ENCODE results near the gene FBF1. TPM values are rescaled to one million over a fixed set of nuclear protein-coding genes. Genes with fewer than 3 reads are reported as not detected.

FBF1 gene
- polyA plus RNA-seq, 1 donor from 2014 or later, result 13.5 TPM

GRCh38 chr17:75885431-75885830, 55.4 kb downstream of the FBF1 start:
- H3K36me3 ChIP-seq (ENCODE audit: insufficient read depth, low read length), result no peaks in the 10 kb centered on the region
- no peaks in the 10 kb centered on the region for H3K9me2 ChIP-seq (ENCODE audit: insufficient read depth, low read length)
- no peaks in the 10 kb centered on the region for H3K79me2 ChIP-seq (replicated peaks; ENCODE audit: insufficient read depth, low read length)
- TF ChIP-seq MXI1 (conservative IDR thresholded peaks at IDR 0.05; ENCODE audit: poor library complexity, severe bottlenecking) (no peak), TAF1 (IDR thresholded peaks at IDR 0.05; ENCODE audit: low read depth) (no peak), POLR2AphosphoS5 (IDR thresholded peaks at IDR 0.05) (no peak), SMC3 (conservative IDR thresholded peaks at IDR 0.05; ENCODE audit: poor library complexity) (no peak), EP300 (conservative IDR thresholded peaks at IDR 0.05; ENCODE audit: poor library complexity, severe bottlenecking) (no peak), REST (IDR thresholded peaks at IDR 0.05; ENCODE audit: borderline replicate concordance) (no peak)
- H2AFZ ChIP-seq (ENCODE audit: low read depth, low read length), result no peak overlapping the region
- H3F3A ChIP-seq (ENCODE audit: insufficient read depth, low read length, poor library complexity, severe bottlenecking), result no peaks in the 10 kb centered on the region
- no peak overlapping the region for H3K9ac ChIP-seq (ENCODE audit: low read length)
- peaks cover 3% of the 10 kb centered on the region for H3K27me3 ChIP-seq (ENCODE audit: insufficient read depth, low read depth, low read length)
- no peaks in the 10 kb centered on the region for H3K9me3 ChIP-seq (ENCODE audit: low read length)
- H3K27ac ChIP-seq (ENCODE audit: low read length), result no peak overlapping the region
- H4K20me1 ChIP-seq (ENCODE audit: insufficient read depth), result no peaks in the 10 kb centered on the region
- no peak overlapping the region for H3K4me2 ChIP-seq (ENCODE audit: low read length)
- no peak overlapping the region for H3K4me3 ChIP-seq (ENCODE audit: low read length)

GRCh38 chr17:75881678-75882454, 59.0 kb downstream of the FBF1 start:
- Histone ChIP-seq H3K27ac (ENCODE audit: low read length) (no peak overlapping the region), H4K20me1 (ENCODE audit: insufficient read depth) (no peaks in the 10 kb centered on the region), H3K9me3 (ENCODE audit: low read length) (no peaks in the 10 kb centered on the region), H3K79me2 (replicated peaks; ENCODE audit: insufficient read depth, low read length) (no peaks in the 10 kb centered on the region), H3K36me3 (ENCODE audit: insufficient read depth, low read length) (no peaks in the 10 kb centered on the region), H3K4me2 (ENCODE audit: low read length) (no peak overlapping the region), H3K4me3 (ENCODE audit: low read length) (no peak overlapping the region), H3K27me3 (ENCODE audit: insufficient read depth, low read depth, low read length) (peaks cover 31% of the 10 kb centered on the region), H3F3A (ENCODE audit: insufficient read depth, low read length, poor library complexity, severe bottlenecking) (no peaks in the 10 kb centered on the region), H2AFZ (ENCODE audit: low read depth, low read length) (no peak overlapping the region), H3K9ac (ENCODE audit: low read length) (no peak overlapping the region), H3K9me2 (ENCODE audit: insufficient read depth, low read length) (no peaks in the 10 kb centered on the region)
- no peak for TF ChIP-seq MXI1 (conservative IDR thresholded peaks at IDR 0.05; ENCODE audit: poor library complexity, severe bottlenecking)

GRCh38 chr17:75880266-75880665, 60.6 kb downstream of the FBF1 start:
- Histone ChIP-seq H3K27me3 (ENCODE audit: insufficient read depth, low read depth, low read length) (peaks cover 46% of the 10 kb centered on the region), H3K9me3 (ENCODE audit: low read length) (no peaks in the 10 kb centered on the region), H2AFZ (ENCODE audit: low read depth, low read length) (no peak overlapping the region), H3K4me2 (ENCODE audit: low read length) (no peak overlapping the region), H3K79me2 (replicated peaks; ENCODE audit: insufficient read depth, low read length) (no peaks in the 10 kb centered on the region), H3F3A (ENCODE audit: insufficient read depth, low read length, poor library complexity, severe bottlenecking) (no peaks in the 10 kb centered on the region), H3K4me3 (ENCODE audit: low read length) (no peak overlapping the region), H3K9ac (ENCODE audit: low read length) (no peak overlapping the region), H3K9me2 (ENCODE audit: insufficient read depth, low read length) (no peaks in the 10 kb centered on the region), H3K27ac (ENCODE audit: low read length) (no peak overlapping the region), H4K20me1 (ENCODE audit: insufficient read depth) (no peaks in the 10 kb centered on the region), H3K36me3 (ENCODE audit: insufficient read depth, low read length) (no peaks in the 10 kb centered on the region)
- no peak for TF ChIP-seq POLR2AphosphoS5 (IDR thresholded peaks at IDR 0.05)
- TF ChIP-seq SMC3 (conservative IDR thresholded peaks at IDR 0.05; ENCODE audit: poor library complexity), result no peak
- no peak for TF ChIP-seq EP300 (conservative IDR thresholded peaks at IDR 0.05; ENCODE audit: poor library complexity, severe bottlenecking)
- no peak for TF ChIP-seq RAD21 (conservative IDR thresholded peaks at IDR 0.05)
- no peak for TF ChIP-seq MXI1 (conservative IDR thresholded peaks at IDR 0.05; ENCODE audit: poor library complexity, severe bottlenecking)
